Measurements from ENCODE around the gene ZFP36L1. TPM values are rescaled to one million over a fixed set of nuclear protein-coding genes. Genes with fewer than 3 reads are reported as not detected.
A peak's percentile ranks its signal among the peaks of the same experiment; 100 is the strongest.

ZFP36L1 gene
- total RNA-seq, 2 experiments from 2014 or later: 254 to 258 TPM

DNA sequence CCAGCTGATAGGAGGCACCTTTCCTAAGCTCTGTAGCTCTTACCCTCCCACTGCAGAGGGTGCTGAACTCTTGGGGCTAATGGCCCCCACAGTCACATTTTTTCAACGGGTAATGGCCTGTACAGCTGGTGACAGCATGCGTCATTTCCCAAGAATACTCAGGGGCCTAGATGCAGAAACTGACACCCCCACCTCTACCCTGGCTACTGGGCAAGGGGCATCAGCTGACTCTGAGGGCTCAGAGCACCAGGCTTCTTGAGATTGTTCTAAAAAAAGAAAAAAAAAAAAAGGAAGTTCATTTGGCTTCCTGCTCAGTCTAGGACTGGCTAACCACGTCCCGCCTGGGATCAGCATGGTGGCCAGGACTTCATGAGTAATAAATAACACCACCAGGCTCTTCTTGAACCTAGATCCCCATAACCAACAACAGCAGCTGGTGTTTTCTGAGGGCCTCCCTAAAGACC, 35.2 kb downstream of the ZFP36L1 start:
- POLR2A ChIA-PET: interaction anchor here (0.7 to 1.4 kb wide), 2 partner anchors 23 to 30 kb away, joined by 4 read pairs; no protein-coding TSS in a partner anchor

DNA sequence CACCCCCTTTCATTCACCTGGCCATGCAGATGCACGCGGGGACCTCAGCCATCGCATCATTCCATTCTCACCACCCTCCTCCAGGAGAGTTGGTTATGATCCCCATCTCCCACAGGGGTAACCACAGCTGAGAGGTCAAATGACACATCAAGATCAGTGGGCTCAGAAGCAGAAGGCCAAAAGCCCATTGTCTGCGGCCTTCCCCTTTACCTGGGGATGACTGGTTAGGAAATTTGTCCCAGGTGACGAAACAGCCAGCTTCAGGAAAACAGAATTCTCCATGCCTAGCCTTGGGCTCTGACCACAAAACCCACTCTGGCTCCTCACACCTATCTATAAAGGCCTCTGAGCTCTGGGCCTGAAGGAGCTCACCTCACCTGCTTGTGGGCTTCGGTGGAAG, 36.1 kb downstream of the ZFP36L1 start:
- ATAC-seq (ENCODE audit: poor library complexity) (no peak), DNase-seq (no peak)
- peaks cover 20% of the 10 kb centered on the region for H3K4me1 ChIP-seq (ENCODE audit: insufficient read depth, low read length)
- no peak overlapping the region for H3K27ac ChIP-seq (ENCODE audit: low read depth in 1 of 2, low read length in 2 of 2)
- no peaks in the 10 kb centered on the region for H3K9me3 ChIP-seq (ENCODE audit: control insufficient read depth in 1 of 2, insufficient read depth in 1 of 2, low read length in 2 of 2)
- CTCF ChIA-PET: no interaction called here
- H3K36me3 ChIP-seq (ENCODE audit: insufficient read depth, low read length): no peaks in the 10 kb centered on the region
- TF ChIP-seq, protein P1, sequence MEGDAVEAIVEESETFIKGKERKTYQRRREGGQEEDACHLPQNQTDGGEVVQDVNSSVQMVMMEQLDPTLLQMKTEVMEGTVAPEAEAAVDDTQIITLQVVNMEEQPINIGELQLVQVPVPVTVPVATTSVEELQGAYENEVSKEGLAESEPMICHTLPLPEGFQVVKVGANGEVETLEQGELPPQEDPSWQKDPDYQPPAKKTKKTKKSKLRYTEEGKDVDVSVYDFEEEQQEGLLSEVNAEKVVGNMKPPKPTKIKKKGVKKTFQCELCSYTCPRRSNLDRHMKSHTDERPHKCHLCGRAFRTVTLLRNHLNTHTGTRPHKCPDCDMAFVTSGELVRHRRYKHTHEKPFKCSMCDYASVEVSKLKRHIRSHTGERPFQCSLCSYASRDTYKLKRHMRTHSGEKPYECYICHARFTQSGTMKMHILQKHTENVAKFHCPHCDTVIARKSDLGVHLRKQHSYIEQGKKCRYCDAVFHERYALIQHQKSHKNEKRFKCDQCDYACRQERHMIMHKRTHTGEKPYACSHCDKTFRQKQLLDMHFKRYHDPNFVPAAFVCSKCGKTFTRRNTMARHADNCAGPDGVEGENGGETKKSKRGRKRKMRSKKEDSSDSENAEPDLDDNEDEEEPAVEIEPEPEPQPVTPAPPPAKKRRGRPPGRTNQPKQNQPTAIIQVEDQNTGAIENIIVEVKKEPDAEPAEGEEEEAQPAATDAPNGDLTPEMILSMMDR (IDR thresholded peaks at IDR 0.05): no peak
- intact Hi-C loops (cut with DNase I, micrococcal nuclease): no loop called here
- POLR2A ChIA-PET: interaction anchor here (1.0 to 1.4 kb wide), 2 partner anchors 24 to 26 kb away, joined by 3 to 4 read pairs; no protein-coding TSS in a partner anchor
- H3K27ac Mint-ChIP-seq: no peak overlapping the region
- no peak overlapping the region for H3K4me3 Mint-ChIP-seq
- no peaks in the 10 kb centered on the region for H3K36me3 Mint-ChIP-seq (ENCODE audit: low read depth)
- H3K27me3 Mint-ChIP-seq: no peaks in the 10 kb centered on the region
- H3K9me3 Mint-ChIP-seq: no peaks in the 10 kb centered on the region
- H3K27me3 ChIP-seq (ENCODE audit: control insufficient read depth in 1 of 2, insufficient read depth in 2 of 2, low read length in 2 of 2): no peaks in the 10 kb centered on the region
- H3K4me1 Mint-ChIP-seq (ENCODE audit: low read depth): peaks cover 29% of the 10 kb centered on the region
- H3K4me3 ChIP-seq (ENCODE audit: low read length): no peak overlapping the region

More for the DNA sequence above, 35.2 kb downstream of the ZFP36L1 start:
- Histone ChIP-seq H3K36me3 (ENCODE audit: insufficient read depth, low read length) (no peaks in the 10 kb centered on the region), H3K4me3 (ENCODE audit: low read length) (no peak overlapping the region), H3K27me3 (ENCODE audit: control insufficient read depth in 1 of 2, insufficient read depth in 2 of 2, low read length in 2 of 2) (no peaks in the 10 kb centered on the region), H3K4me1 (ENCODE audit: insufficient read depth, low read length) (peaks cover 20% of the 10 kb centered on the region), H3K9me3 (ENCODE audit: control insufficient read depth in 1 of 2, insufficient read depth in 1 of 2, low read length in 2 of 2) (no peaks in the 10 kb centered on the region), H3K27ac (ENCODE audit: low read depth in 1 of 2, low read length in 2 of 2) (no peak overlapping the region)
- intact Hi-C loops (cut with DNase I, micrococcal nuclease): no loop called here
- CTCF ChIA-PET: interaction anchor here (1.5 kb wide), 1 partner anchor 59 kb away, joined by 3 read pairs; no protein-coding TSS in a partner anchor
- H3K36me3 Mint-ChIP-seq (ENCODE audit: low read depth): no peaks in the 10 kb centered on the region
- no peaks in the 10 kb centered on the region for H3K9me3 Mint-ChIP-seq
- TF ChIP-seq, protein P1 (IDR thresholded peaks at IDR 0.05): no peak
- no peaks in the 10 kb centered on the region for H3K27me3 Mint-ChIP-seq
- H3K4me1 Mint-ChIP-seq (ENCODE audit: low read depth): peaks cover 29% of the 10 kb centered on the region
- peak; percentile 41 for ATAC-seq (ENCODE audit: poor library complexity)
- H3K27ac Mint-ChIP-seq: no peak overlapping the region
- peak in 2 of 14 experiments; percentile 56 to 71 for DNase-seq
- H3K4me3 Mint-ChIP-seq: no peak overlapping the region

DNA sequence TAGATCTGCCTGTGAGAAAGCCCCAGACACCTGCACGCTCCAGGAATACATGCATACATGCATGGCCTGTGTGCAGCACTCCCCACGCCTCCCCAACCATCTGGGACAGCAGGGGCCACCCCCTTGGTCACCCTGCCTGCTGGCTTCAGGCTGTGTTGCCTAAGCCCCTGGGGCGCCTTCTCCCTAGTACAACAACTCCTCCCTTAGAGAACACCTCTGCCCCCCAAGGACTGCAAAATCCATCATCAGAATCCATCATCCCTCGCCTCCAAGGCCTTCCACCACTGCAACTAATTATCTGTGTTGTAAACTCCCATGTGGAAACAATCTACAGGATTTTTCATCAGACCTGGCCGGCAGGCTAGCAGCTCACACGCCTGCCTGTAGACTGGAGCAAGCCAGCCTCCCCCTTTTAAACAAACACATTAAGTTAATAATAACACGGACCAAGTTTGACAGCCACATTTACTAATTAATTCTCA, 36.8 kb downstream of the ZFP36L1 start:
- no peaks in the 10 kb centered on the region for H3K36me3 Mint-ChIP-seq (ENCODE audit: low read depth)
- H3K4me3 Mint-ChIP-seq: no peak overlapping the region
- H3K36me3 ChIP-seq (ENCODE audit: insufficient read depth, low read length): no peaks in the 10 kb centered on the region
- H3K27me3 Mint-ChIP-seq: no peaks in the 10 kb centered on the region
- DNase-seq: no peak
- no peak overlapping the region for H3K4me3 ChIP-seq (ENCODE audit: low read length)
- intact Hi-C loops (cut with DNase I, micrococcal nuclease): no loop called here
- TF ChIP-seq, protein P1 (IDR thresholded peaks at IDR 0.05): no peak
- H3K4me1 ChIP-seq (ENCODE audit: insufficient read depth, low read length): peaks cover 18% of the 10 kb centered on the region
- no peaks in the 10 kb centered on the region for H3K9me3 Mint-ChIP-seq
- POLR2A ChIA-PET: interaction anchor here (1.0 kb wide), 1 partner anchor 25 kb away, joined by 3 read pairs; no protein-coding TSS in a partner anchor
- CTCF ChIA-PET: no interaction called here
- no peak for ATAC-seq (ENCODE audit: poor library complexity)
- no peak overlapping the region for H3K27ac ChIP-seq (ENCODE audit: low read depth in 1 of 2, low read length in 2 of 2)
- H3K27me3 ChIP-seq (ENCODE audit: control insufficient read depth in 1 of 2, insufficient read depth in 2 of 2, low read length in 2 of 2): no peaks in the 10 kb centered on the region
- peaks cover 29% of the 10 kb centered on the region for H3K4me1 Mint-ChIP-seq (ENCODE audit: low read depth)
- H3K27ac Mint-ChIP-seq: no peak overlapping the region
- no peaks in the 10 kb centered on the region for H3K9me3 ChIP-seq (ENCODE audit: control insufficient read depth in 1 of 2, insufficient read depth in 1 of 2, low read length in 2 of 2)
